ENCODE measurements around the gene GAK.

DNA sequence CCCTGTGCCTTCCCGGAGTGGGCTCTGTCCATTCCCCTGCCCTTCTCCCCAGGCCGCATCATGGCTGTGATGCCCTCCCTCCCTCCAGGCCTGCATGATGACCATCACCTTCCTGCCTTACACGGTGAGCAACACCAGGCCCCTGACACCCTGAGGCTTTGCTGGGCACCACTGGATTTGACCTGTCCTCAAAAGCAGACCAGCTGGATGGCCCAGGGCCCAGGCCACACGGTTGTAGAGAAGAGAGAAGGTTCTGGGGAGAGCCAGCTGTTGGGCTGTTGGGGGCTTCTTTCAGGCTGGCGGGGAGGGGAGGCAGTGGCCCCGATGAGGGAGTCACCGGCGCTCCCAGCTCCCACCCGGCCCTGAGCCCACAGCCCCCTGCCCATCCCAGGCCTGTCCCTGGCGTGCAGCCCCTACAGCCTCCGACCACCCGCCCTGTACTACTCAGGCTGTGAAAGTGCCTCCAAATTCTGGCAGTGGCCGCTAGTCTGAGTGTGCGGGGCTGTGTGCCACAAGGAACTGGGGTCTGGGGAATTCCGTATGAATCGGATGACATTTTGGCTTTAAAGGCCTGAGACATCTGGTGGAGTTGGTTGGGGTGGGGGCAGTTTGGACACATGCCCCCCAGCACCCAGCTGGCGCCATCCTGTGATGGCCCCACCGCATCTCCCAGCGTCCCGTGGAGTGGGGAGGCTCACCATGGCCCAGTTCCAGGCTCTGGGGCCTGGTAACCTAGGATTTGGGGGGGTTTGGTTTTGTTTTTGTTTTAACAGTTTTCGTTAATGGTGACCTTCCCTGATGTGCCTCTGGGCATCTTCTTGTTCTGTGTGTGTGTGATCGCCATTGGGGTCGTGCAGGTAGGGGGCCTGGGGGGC is 19.7 kb upstream of the GAK start:
- TF ChIP-seq, protein P1, sequence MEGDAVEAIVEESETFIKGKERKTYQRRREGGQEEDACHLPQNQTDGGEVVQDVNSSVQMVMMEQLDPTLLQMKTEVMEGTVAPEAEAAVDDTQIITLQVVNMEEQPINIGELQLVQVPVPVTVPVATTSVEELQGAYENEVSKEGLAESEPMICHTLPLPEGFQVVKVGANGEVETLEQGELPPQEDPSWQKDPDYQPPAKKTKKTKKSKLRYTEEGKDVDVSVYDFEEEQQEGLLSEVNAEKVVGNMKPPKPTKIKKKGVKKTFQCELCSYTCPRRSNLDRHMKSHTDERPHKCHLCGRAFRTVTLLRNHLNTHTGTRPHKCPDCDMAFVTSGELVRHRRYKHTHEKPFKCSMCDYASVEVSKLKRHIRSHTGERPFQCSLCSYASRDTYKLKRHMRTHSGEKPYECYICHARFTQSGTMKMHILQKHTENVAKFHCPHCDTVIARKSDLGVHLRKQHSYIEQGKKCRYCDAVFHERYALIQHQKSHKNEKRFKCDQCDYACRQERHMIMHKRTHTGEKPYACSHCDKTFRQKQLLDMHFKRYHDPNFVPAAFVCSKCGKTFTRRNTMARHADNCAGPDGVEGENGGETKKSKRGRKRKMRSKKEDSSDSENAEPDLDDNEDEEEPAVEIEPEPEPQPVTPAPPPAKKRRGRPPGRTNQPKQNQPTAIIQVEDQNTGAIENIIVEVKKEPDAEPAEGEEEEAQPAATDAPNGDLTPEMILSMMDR (IDR thresholded peaks at IDR 0.05), result no peak
- TF ChIP-seq EP300 (IDR thresholded peaks at IDR 0.05; ENCODE audit: low read depth), result no peak
- TF ChIP-seq POLR2A (IDR thresholded peaks at IDR 0.05), result no peak

Measured in transverse colon (tissue), 3 donors.